Hippocampal formation (tissue), 2 donors: ENCODE data around the gene MST1R.
A peak's percentile ranks its signal among the peaks of the same experiment; 100 is the strongest.

Experiments used
- DNase-seq, 2 donors: peaks; one replicate each; lab custom pipeline; 2025; lab: John Stamatoyannopoulos, UW

Gene MST1R

GRCh38 chr3:49877716-49878115, 26.0 kb downstream of the MST1R start:
- DNase-seq = no peak

- DNase-seq = no peak
Observed at GRCh38 chr3:49876567-49876966, 27.1 kb downstream of the MST1R start.

GRCh38 chr3:49873623-49874022, 30.1 kb downstream of the MST1R start:
- no peak for DNase-seq

- DNase-seq = no peak
Observed at GRCh38 chr3:49872801-49873281, 30.8 kb downstream of the MST1R start.

GRCh38 chr3:49871531-49872153, 32.0 kb downstream of the MST1R start:
- DNase-seq = no peak

- DNase-seq = no peak
Observed at GRCh38 chr3:49869525-49870126, 34.0 kb downstream of the MST1R start, which contains the start of gene CAMKV. TSS of gene CAMKV (minus strand) at chr3:49869906. CDS start at chr3:49862388, 7,518 bp downstream.

GRCh38 chr3:49868862-49869466, 34.7 kb downstream of the MST1R start:
- DNase-seq = no peak

GRCh38 chr3:49867871-49868321, 35.8 kb downstream of the MST1R start:
- no peak for DNase-seq

GRCh38 chr3:49867400-49867799, 36.3 kb downstream of the MST1R start:
- no peak for DNase-seq

- DNase-seq = no peak
Observed at GRCh38 chr3:49865198-49865784, 38.4 kb downstream of the MST1R start.

- no peak for DNase-seq
Observed at GRCh38 chr3:49864505-49864904, 39.2 kb downstream of the MST1R start.

- no peak for DNase-seq
Observed at GRCh38 chr3:49859576-49860305, 43.9 kb downstream of the MST1R start.

- DNase-seq = peak; percentile 88 to 89
Observed at GRCh38 chr3:49856181-49857005, 47.3 kb downstream of the MST1R start, which contains the start of gene TRAIP. TSS of gene TRAIP (minus strand) at chr3:49856564. CDS start at chr3:49856453, 111 bp downstream.

- no peak for DNase-seq
Observed at GRCh38 chr3:49855662-49856061, 48.0 kb downstream of the MST1R start.

GRCh38 chr3:49845694-49846093, 58.0 kb downstream of the MST1R start:
- no peak for DNase-seq

- no peak for DNase-seq
Observed at GRCh38 chr3:49844464-49845183, 59.0 kb downstream of the MST1R start.

GRCh38 chr3:49842843-49843517, 60.7 kb downstream of the MST1R start:
- no peak for DNase-seq

GRCh38 chr3:49841806-49842205, 61.9 kb downstream of the MST1R start:
- DNase-seq = peak in 1 of 2 donors; percentile 49

GRCh38 chr3:49841126-49841696, 62.5 kb downstream of the MST1R start:
- DNase-seq = no peak
